ENCODE measurements around the gene FASTKD3. TPM values are rescaled to one million over a fixed set of nuclear protein-coding genes. Genes with fewer than 3 reads are reported as not detected.

The FASTKD3 gene
- total and polyA plus RNA-seq, 2 donors (not counting 1 experiment from before 2014, with no cell fraction given): 6.6 to 10.0 TPM

DNA sequence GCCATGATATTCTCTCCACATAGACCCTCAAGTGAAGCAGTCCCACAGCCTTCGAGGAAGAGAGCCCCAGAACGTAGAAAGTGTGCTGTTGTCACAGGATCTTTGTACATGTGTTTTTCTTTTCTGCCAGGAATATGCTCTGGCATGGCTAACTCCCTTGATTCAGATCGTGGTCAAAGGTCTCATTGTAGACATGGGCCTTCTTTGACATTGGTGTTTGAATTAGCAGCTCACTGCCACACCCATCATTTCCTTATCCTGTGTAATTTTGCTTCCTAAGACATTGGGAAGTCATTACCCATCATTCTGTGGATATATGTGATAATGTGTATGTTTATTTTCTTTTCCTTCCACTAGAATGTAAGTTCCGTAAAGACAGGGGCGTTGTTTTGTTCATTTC, 25.6 kb upstream of the FASTKD3 start:
- Histone ChIP-seq H3K4me2 (replicated peaks; ENCODE audit: low read depth, low read length, poor library complexity, severe bottlenecking) (no peak overlapping the region), H2AFZ (ENCODE audit: insufficient read depth, low read depth, low read length, poor library complexity, severe bottlenecking) (no peak overlapping the region), H3K4me3 (ENCODE audit: control extremely low read depth in 1 of 5, extremely low read depth in 1 of 5, insufficient read depth in 1 of 5, low read depth in 2 of 5, low read length in 4 of 5) (no peak overlapping the region), H3K9me3 (ENCODE audit: control extremely low read depth in 1 of 3, control insufficient read depth in 2 of 3, insufficient read depth in 1 of 3, low read length in 2 of 3) (no peaks in the 10 kb centered on the region), H3K79me2 (ENCODE audit: control insufficient read depth, insufficient read depth, low read length) (no peaks in the 10 kb centered on the region), H3K9ac (ENCODE audit: low read length) (no peak overlapping the region), H3K4me1 (ENCODE audit: control insufficient read depth in 2 of 2, insufficient read depth in 2 of 2, low read length in 2 of 2) (no peaks in the 10 kb centered on the region), H4K20me1 (ENCODE audit: control insufficient read depth, insufficient read depth, low read length, poor library complexity, severe bottlenecking) (no peaks in the 10 kb centered on the region), H3K36me3 (replicated peaks in 1 of 2; ENCODE audit: control extremely low read depth in 1 of 2, control insufficient read depth in 1 of 2, extremely low read depth in 1 of 2, insufficient read depth in 2 of 2, low read length in 1 of 2) (peaks cover 17 to 71% of the 10 kb centered on the region in 2 experiments), H3K27ac (ENCODE audit: low read length in 2 of 2) (no peak overlapping the region), H3K27me3 (replicated peaks in 1 of 4; ENCODE audit: control extremely low read depth in 1 of 4, control insufficient read depth in 3 of 4, insufficient read depth in 4 of 4, low read length in 3 of 4) (no peaks in the 10 kb centered on the region)
- DNase-seq (no peak), ATAC-seq (ENCODE audit: low read depth) (no peak)
- Mint-ChIP-seq H3K4me3 (no peak overlapping the region), H3K4me1 (peaks cover 3% of the 10 kb centered on the region), H3K27ac (no peak overlapping the region), H3K9me3 (ENCODE audit: insufficient read depth) (no peaks in the 10 kb centered on the region), H3K27me3 (no peaks in the 10 kb centered on the region)
- POLR2A ChIA-PET: no interaction called here
- WGBS (ENCODE audit: insufficient coverage): 100% methylated on average over 1 of the region's 5 CpGs
- TF ChIP-seq EZH2 (IDR thresholded peaks at IDR 0.05; ENCODE audit: borderline replicate concordance, insufficient read depth, low read depth, low read length, poor library complexity, severe bottlenecking): no peak
- TF ChIP-seq, protein P1, sequence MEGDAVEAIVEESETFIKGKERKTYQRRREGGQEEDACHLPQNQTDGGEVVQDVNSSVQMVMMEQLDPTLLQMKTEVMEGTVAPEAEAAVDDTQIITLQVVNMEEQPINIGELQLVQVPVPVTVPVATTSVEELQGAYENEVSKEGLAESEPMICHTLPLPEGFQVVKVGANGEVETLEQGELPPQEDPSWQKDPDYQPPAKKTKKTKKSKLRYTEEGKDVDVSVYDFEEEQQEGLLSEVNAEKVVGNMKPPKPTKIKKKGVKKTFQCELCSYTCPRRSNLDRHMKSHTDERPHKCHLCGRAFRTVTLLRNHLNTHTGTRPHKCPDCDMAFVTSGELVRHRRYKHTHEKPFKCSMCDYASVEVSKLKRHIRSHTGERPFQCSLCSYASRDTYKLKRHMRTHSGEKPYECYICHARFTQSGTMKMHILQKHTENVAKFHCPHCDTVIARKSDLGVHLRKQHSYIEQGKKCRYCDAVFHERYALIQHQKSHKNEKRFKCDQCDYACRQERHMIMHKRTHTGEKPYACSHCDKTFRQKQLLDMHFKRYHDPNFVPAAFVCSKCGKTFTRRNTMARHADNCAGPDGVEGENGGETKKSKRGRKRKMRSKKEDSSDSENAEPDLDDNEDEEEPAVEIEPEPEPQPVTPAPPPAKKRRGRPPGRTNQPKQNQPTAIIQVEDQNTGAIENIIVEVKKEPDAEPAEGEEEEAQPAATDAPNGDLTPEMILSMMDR (IDR thresholded peaks at IDR 0.05): no peak
- intact Hi-C loops (cut with micrococcal nuclease): no loop called here
- CTCF ChIA-PET: no interaction called here

DNA sequence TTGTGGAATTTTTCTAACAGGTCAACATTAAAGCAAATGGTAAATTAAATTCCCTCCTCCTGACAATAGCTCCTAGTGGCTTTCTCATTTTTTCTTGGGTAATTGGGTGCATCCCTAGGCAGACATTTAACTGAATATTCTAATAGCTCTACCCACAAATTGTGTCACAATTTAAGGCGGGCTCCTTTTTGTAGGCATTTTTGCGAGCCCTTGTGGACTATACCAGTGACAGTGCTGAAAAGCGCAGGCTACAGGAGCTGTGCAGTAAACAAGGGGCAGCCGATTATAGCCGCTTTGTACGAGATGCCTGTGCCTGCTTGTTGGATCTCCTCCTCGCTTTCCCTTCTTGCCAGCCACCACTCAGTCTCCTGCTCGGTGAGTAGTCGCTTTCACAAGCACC, 20.1 kb upstream of the FASTKD3 start:
- no peaks in the 10 kb centered on the region for H3K4me1 ChIP-seq (ENCODE audit: control insufficient read depth in 2 of 2, insufficient read depth in 2 of 2, low read length in 2 of 2)
- TF ChIP-seq, protein P1 (IDR thresholded peaks at IDR 0.05): no peak
- TF ChIP-seq EZH2 (IDR thresholded peaks at IDR 0.05; ENCODE audit: borderline replicate concordance, insufficient read depth, low read depth, low read length, poor library complexity, severe bottlenecking): no peak
- CTCF ChIA-PET: interaction anchor here (0.5 kb wide), 1 partner anchor 8 kb away, joined by 4 read pairs; no protein-coding TSS in a partner anchor
- no peak overlapping the region for H2AFZ ChIP-seq (ENCODE audit: insufficient read depth, low read depth, low read length, poor library complexity, severe bottlenecking)
- DNase-seq (no peak), ATAC-seq (ENCODE audit: low read depth) (no peak)
- H3K27ac ChIP-seq (ENCODE audit: low read length in 2 of 2): no peak overlapping the region
- intact Hi-C loops (cut with micrococcal nuclease): loop anchor here (5.0 kb wide), 1 partner anchor 1318 kb away; no protein-coding TSS in a partner anchor
- POLR2A ChIA-PET: no interaction called here
- H3K4me3 Mint-ChIP-seq: no peak overlapping the region
- no peak overlapping the region for H3K27ac Mint-ChIP-seq
- no peaks in the 10 kb centered on the region for H3K79me2 ChIP-seq (ENCODE audit: control insufficient read depth, insufficient read depth, low read length)
- no peaks in the 10 kb centered on the region for H3K9me3 Mint-ChIP-seq (ENCODE audit: insufficient read depth)
- no peak overlapping the region for H3K4me3 ChIP-seq (ENCODE audit: control extremely low read depth in 1 of 5, extremely low read depth in 1 of 5, insufficient read depth in 1 of 5, low read depth in 2 of 5, low read length in 4 of 5)
- H3K9me3 ChIP-seq (ENCODE audit: control extremely low read depth in 1 of 3, control insufficient read depth in 2 of 3, insufficient read depth in 1 of 3, low read length in 2 of 3): no peaks in the 10 kb centered on the region
- no peak overlapping the region for H3K4me2 ChIP-seq (replicated peaks; ENCODE audit: low read depth, low read length, poor library complexity, severe bottlenecking)
- H3K4me1 Mint-ChIP-seq: no peaks in the 10 kb centered on the region
- peaks cover 21 to 50% of the 10 kb centered on the region in 2 experiments for H3K36me3 ChIP-seq (replicated peaks in 1 of 2; ENCODE audit: control extremely low read depth in 1 of 2, control insufficient read depth in 1 of 2, extremely low read depth in 1 of 2, insufficient read depth in 2 of 2, low read length in 1 of 2)
- H3K9ac ChIP-seq (ENCODE audit: low read length): no peak overlapping the region
- no peaks in the 10 kb centered on the region for H3K27me3 ChIP-seq (replicated peaks in 1 of 4; ENCODE audit: control extremely low read depth in 1 of 4, control insufficient read depth in 3 of 4, insufficient read depth in 4 of 4, low read length in 3 of 4)
- no peaks in the 10 kb centered on the region for H3K27me3 Mint-ChIP-seq
- WGBS (ENCODE audit: insufficient coverage): 89% methylated on average over 6 of the region's 9 CpGs
- H4K20me1 ChIP-seq (ENCODE audit: control insufficient read depth, insufficient read depth, low read length, poor library complexity, severe bottlenecking): no peaks in the 10 kb centered on the region
